ENCODE data around the gene CD86. TPM values are rescaled to one million over a fixed set of nuclear protein-coding genes. Genes with fewer than 3 reads are reported as not detected.

CD86 gene
- not detected in 2 replicates for total RNA-seq
- long read RNA-seq: 0 reads

- TF ChIP-seq CTCF (conservative IDR thresholded peaks at IDR 0.05): no peak
- no peak for DNase-seq (ENCODE audit: low read depth, low spot score)
- no peaks in the 10 kb centered on the region for H3K36me3 Mint-ChIP-seq (ENCODE audit: low read depth)
- H3K27ac Mint-ChIP-seq (ENCODE audit: unreplicated experiment): no peak within 1 kb of the TSS
- no peaks in the 10 kb centered on the region for H3K27me3 Mint-ChIP-seq (ENCODE audit: low read depth)
- no peak within 1 kb of the TSS for H3K4me3 Mint-ChIP-seq
- no peaks in the 10 kb centered on the region for H3K4me1 Mint-ChIP-seq
- peaks cover 5% of the 10 kb centered on the region for H3K9me3 Mint-ChIP-seq
Observed at GRCh38 chr3:122055215-122055614, at the start of gene CD86. CD86 (plus strand) TSS chr3:122055362; CDS start chr3:122055490, 128 bp downstream.

GRCh38 chr3:122006267-122006666, 48.9 kb upstream of the CD86 start:
- H3K36me3 Mint-ChIP-seq (ENCODE audit: low read depth): no peaks in the 10 kb centered on the region
- no peaks in the 10 kb centered on the region for H3K4me1 Mint-ChIP-seq
- H3K9me3 Mint-ChIP-seq: no peaks in the 10 kb centered on the region
- peaks cover 5% of the 10 kb centered on the region for H3K27me3 Mint-ChIP-seq (ENCODE audit: low read depth)
- DNase-seq (ENCODE audit: low read depth, low spot score): no peak
- no peak overlapping the region for H3K4me3 Mint-ChIP-seq
- TF ChIP-seq CTCF (conservative IDR thresholded peaks at IDR 0.05): no peak
- H3K27ac Mint-ChIP-seq (ENCODE audit: unreplicated experiment): no peak overlapping the region

GRCh38 chr3:122008166-122008565, 47.0 kb upstream of the CD86 start:
- no peak overlapping the region for H3K4me3 Mint-ChIP-seq
- H3K4me1 Mint-ChIP-seq: no peaks in the 10 kb centered on the region
- H3K9me3 Mint-ChIP-seq: no peaks in the 10 kb centered on the region
- peaks cover 15% of the 10 kb centered on the region for H3K27me3 Mint-ChIP-seq (ENCODE audit: low read depth)
- H3K36me3 Mint-ChIP-seq (ENCODE audit: low read depth): no peaks in the 10 kb centered on the region
- H3K27ac Mint-ChIP-seq (ENCODE audit: unreplicated experiment): no peak overlapping the region
- DNase-seq (ENCODE audit: low read depth, low spot score): no peak
- TF ChIP-seq CTCF (conservative IDR thresholded peaks at IDR 0.05): no peak

GRCh38 chr3:122010506-122010905, 44.7 kb upstream of the CD86 start:
- DNase-seq (ENCODE audit: low read depth, low spot score): no peak
- peaks cover 20% of the 10 kb centered on the region for H3K27me3 Mint-ChIP-seq (ENCODE audit: low read depth)
- no peaks in the 10 kb centered on the region for H3K36me3 Mint-ChIP-seq (ENCODE audit: low read depth)
- H3K4me3 Mint-ChIP-seq: no peak overlapping the region
- no peaks in the 10 kb centered on the region for H3K4me1 Mint-ChIP-seq
- H3K9me3 Mint-ChIP-seq: no peaks in the 10 kb centered on the region
- TF ChIP-seq CTCF (conservative IDR thresholded peaks at IDR 0.05): no peak
- H3K27ac Mint-ChIP-seq (ENCODE audit: unreplicated experiment): no peak overlapping the region

GRCh38 chr3:122011396-122011795, 43.8 kb upstream of the CD86 start:
- no peaks in the 10 kb centered on the region for H3K4me1 Mint-ChIP-seq
- H3K27ac Mint-ChIP-seq (ENCODE audit: unreplicated experiment): no peak overlapping the region
- H3K36me3 Mint-ChIP-seq (ENCODE audit: low read depth): no peaks in the 10 kb centered on the region
- H3K4me3 Mint-ChIP-seq: no peak overlapping the region
- H3K27me3 Mint-ChIP-seq (ENCODE audit: low read depth): peaks cover 22% of the 10 kb centered on the region
- TF ChIP-seq CTCF (conservative IDR thresholded peaks at IDR 0.05): no peak
- DNase-seq (ENCODE audit: low read depth, low spot score): no peak
- no peaks in the 10 kb centered on the region for H3K9me3 Mint-ChIP-seq

- H3K4me3 Mint-ChIP-seq: no peak overlapping the region
- H3K27ac Mint-ChIP-seq (ENCODE audit: unreplicated experiment): no peak overlapping the region
Observed at GRCh38 chr3:122012821-122013220, 42.3 kb upstream of the CD86 start.

More at GRCh38 chr3:122012821-122013220, 42.3 kb upstream of the CD86 start:
- Mint-ChIP-seq H3K36me3 (ENCODE audit: low read depth) (no peaks in the 10 kb centered on the region), H3K9me3 (no peaks in the 10 kb centered on the region), H3K27me3 (ENCODE audit: low read depth) (peaks cover 29% of the 10 kb centered on the region), H3K4me1 (no peaks in the 10 kb centered on the region)
- TF ChIP-seq CTCF (conservative IDR thresholded peaks at IDR 0.05): no peak
- no peak for DNase-seq (ENCODE audit: low read depth, low spot score)
